Measurements from ENCODE around the gene FES.

FES gene

GRCh38 chr15:90860942-90861675 lies 23.2 kb upstream of the FES start:
- no peak for TF ChIP-seq CTCF (conservative IDR thresholded peaks at IDR 0.05; ENCODE audit: low read length)
- H3K4me3 ChIP-seq (ENCODE audit: low read length) = no peak overlapping the region
- no peak for DNase-seq (ENCODE audit: low read depth)

GRCh38 chr15:90862487-90862886 lies 21.8 kb upstream of the FES start:
- no peak for DNase-seq (ENCODE audit: low read depth)
- H3K4me3 ChIP-seq (ENCODE audit: low read length) = no peak overlapping the region
- no peak for TF ChIP-seq CTCF (conservative IDR thresholded peaks at IDR 0.05; ENCODE audit: low read length)

GRCh38 chr15:90862964-90863778 lies 21.1 kb upstream of the FES start:
- peak; percentile 67 for DNase-seq (ENCODE audit: low read depth)
- H3K4me3 ChIP-seq (ENCODE audit: low read length) = no peak overlapping the region
- TF ChIP-seq CTCF (conservative IDR thresholded peaks at IDR 0.05; ENCODE audit: low read length) = no peak

- DNase-seq (ENCODE audit: low read depth) = no peak
- TF ChIP-seq CTCF (conservative IDR thresholded peaks at IDR 0.05; ENCODE audit: low read length) = no peak
- H3K4me3 ChIP-seq (ENCODE audit: low read length) = no peak overlapping the region
Observed at GRCh38 chr15:90863987-90864386, 20.3 kb upstream of the FES start.

DNA sequence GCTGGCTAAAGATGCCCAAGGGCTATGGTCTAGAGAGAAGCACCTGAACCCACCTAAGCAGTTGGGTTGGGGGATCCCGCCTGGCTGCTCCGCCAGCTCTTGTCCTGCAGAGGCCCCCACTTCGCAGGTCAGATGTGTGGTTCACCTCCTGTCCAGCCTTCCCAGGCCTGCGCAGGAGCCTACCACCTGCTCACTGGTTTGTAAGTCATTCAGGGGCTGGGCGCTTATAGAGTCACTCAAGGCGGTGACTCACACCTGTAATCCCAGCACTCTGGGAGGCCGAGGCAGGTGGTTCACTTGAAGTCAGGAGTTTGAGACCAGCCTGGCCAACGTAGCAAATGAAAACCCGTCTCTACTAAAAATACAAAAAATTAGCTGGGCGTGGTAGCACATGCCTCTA lies 19.8 kb upstream of the FES start:
- no peak for TF ChIP-seq CTCF (conservative IDR thresholded peaks at IDR 0.05; ENCODE audit: low read length)
- DNase-seq (ENCODE audit: low read depth) = no peak
- H3K4me3 ChIP-seq (ENCODE audit: low read length) = no peak overlapping the region

DNA sequence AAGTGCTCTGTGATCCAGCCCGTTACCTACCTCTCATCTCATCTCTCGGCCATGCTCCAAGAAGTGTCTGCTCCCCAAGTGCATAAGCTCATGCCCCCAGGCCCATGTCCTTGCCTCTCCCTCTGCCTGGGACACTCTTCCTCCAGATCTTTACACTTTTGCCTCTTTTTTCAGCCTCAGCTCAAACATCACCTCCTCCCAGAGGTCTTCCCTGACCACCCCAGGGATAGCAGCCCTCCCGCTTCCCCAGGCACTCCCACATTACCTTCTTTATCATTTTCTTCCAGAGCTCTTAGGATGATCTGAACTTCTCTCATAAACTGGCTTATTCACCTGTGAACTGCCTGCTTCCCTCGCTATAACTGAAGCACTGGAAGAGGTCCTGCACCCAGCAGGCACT lies 18.6 kb upstream of the FES start:
- TF ChIP-seq CTCF (conservative IDR thresholded peaks at IDR 0.05; ENCODE audit: low read length) = no peak
- DNase-seq (ENCODE audit: low read depth) = no peak
- H3K4me3 ChIP-seq (ENCODE audit: low read length) = no peak overlapping the region
